Ishikawa (cell line): Measurements from ENCODE around the gene IFI27L2.

Source experiments
- CEBPB ChIP-seq: IDR thresholded peaks from 2 replicates; pipeline ENCODE4 v1.6.1; 2012
- CREB1 ChIP-seq: IDR thresholded peaks from 2 replicates; pipeline ENCODE4 v1.6.1; 2012; ENCODE audit warnings: low read depth
- EGR1 ChIP-seq: IDR thresholded peaks from 2 replicates; pipeline ENCODE4 v1.6.1; 2012
- EP300 ChIP-seq: IDR thresholded peaks from 2 replicates; pipeline ENCODE4 v1.6.1; 2012; ENCODE audit warnings: borderline replicate concordance
- FOXM1 ChIP-seq: IDR thresholded peaks from 2 replicates; pipeline ENCODE4 v1.6.1; 2012; ENCODE audit warnings: low read depth, borderline replicate concordance
- NFIC ChIP-seq: IDR thresholded peaks from 2 replicates; pipeline ENCODE4 v1.6.1; 2012
- RAD21 ChIP-seq: IDR thresholded peaks from 2 replicates; pipeline ENCODE4 v1.6.1; 2012; ENCODE audit warnings: low read depth
- TAF1 ChIP-seq: IDR thresholded peaks from 2 replicates; pipeline ENCODE4 v1.6.1; 2012; ENCODE audit warnings: low read depth, mild to moderate bottlenecking
- TCF12 ChIP-seq: IDR thresholded peaks from 2 replicates; pipeline ENCODE4 v1.6.1; 2012; ENCODE audit warnings: low read depth
- TEAD4 ChIP-seq: IDR thresholded peaks from 2 replicates; pipeline ENCODE4 v1.6.1; 2012
- USF1 ChIP-seq: IDR thresholded peaks from 2 replicates; pipeline ENCODE4 v1.6.1; 2012
- YY1 ChIP-seq: IDR thresholded peaks from 2 replicates; pipeline ENCODE4 v1.6.1; 2012; ENCODE audit warnings: low read depth
- ZBTB7A ChIP-seq: IDR thresholded peaks from 2 replicates; pipeline ENCODE4 v1.6.1; 2012; ENCODE audit warnings: low read depth
- TF ChIP-seq, protein P1 (sequence below): IDR thresholded peaks from 2 replicates; pipeline ENCODE4 v1.6.1; 2012
- TF ChIP-seq, protein P2 (sequence below): IDR thresholded peaks from 2 replicates; pipeline ENCODE4 v1.6.1; 2012; ENCODE audit warnings: low read depth, mild to moderate bottlenecking

Gene IFI27L2

GRCh38 chr14:94120667-94121340, 8.6 kb downstream of the IFI27L2 start:
- TF ChIP-seq USF1: no peak

GRCh38 chr14:94119071-94119470, 10.3 kb downstream of the IFI27L2 start:
- TF ChIP-seq RAD21: no peak
- TF ChIP-seq ZBTB7A: no peak
- no peak for TF ChIP-seq CREB1
- no peak for TF ChIP-seq FOXM1
- TF ChIP-seq EGR1: no peak
- no peak for TF ChIP-seq YY1
- no peak for TF ChIP-seq TEAD4
- TF ChIP-seq, protein P1, sequence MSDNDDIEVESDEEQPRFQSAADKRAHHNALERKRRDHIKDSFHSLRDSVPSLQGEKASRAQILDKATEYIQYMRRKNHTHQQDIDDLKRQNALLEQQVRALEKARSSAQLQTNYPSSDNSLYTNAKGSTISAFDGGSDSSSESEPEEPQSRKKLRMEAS: no peak
- no peak for TF ChIP-seq TAF1

DNA sequence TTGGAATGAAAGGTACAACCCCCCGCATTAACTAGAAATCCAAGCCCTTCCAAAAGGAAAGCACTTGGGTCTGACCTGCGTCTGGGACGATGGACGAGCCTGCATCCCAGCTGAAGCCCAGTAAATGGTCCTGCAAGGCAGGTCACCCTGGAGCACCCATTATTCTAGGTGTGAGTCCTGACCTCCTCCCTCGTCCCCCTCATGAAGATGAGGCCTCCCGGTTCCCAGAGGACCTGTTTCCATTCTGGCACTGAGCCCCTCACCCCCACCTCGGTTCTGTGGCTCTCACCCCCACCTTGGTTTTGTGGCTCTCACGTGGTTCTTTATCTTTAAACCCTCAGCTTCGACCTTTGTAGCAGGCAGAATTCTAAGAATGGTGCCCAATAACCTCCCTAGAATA, 11.5 kb downstream of the IFI27L2 start:
- no peak for TF ChIP-seq CREB1
- TF ChIP-seq TEAD4: no peak
- TF ChIP-seq, protein P1: no peak
- no peak for TF ChIP-seq CEBPB
- TF ChIP-seq NFIC: no peak
- no peak for TF ChIP-seq YY1
- no peak for TF ChIP-seq RAD21
- no peak for TF ChIP-seq TCF12
- no peak for TF ChIP-seq ZBTB7A
- TF ChIP-seq TAF1: no peak
- no peak for TF ChIP-seq EGR1
- no peak for TF ChIP-seq FOXM1

DNA sequence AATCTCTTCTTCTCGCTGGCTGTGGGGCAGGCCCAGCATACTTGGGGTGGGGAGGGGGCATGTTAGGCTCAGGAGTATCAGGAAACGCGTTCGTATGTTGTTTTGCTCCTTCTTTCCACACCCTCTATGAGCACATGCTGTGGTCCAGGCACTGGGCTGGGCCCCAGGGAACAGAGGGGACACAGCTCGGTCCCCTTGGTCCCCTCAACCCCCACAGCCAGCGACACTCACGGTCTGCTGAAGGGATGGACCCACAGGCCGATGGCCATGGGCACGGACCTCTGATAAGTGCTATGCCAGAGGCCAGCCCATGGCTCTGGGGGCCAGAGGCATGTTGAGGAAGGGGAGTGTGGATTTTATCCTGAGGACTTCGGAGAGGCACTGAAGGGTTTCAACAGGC, 12.7 kb downstream of the IFI27L2 start:
- TF ChIP-seq FOXM1 (no peak), EP300 (no peak), TCF12 (no peak), CREB1 (no peak), USF1 (no peak), CEBPB (no peak), TEAD4 (no peak), NFIC (no peak), TAF1 (no peak), YY1 (no peak), EGR1 (no peak), ZBTB7A (no peak), RAD21 (no peak)
- TF ChIP-seq, protein P2, sequence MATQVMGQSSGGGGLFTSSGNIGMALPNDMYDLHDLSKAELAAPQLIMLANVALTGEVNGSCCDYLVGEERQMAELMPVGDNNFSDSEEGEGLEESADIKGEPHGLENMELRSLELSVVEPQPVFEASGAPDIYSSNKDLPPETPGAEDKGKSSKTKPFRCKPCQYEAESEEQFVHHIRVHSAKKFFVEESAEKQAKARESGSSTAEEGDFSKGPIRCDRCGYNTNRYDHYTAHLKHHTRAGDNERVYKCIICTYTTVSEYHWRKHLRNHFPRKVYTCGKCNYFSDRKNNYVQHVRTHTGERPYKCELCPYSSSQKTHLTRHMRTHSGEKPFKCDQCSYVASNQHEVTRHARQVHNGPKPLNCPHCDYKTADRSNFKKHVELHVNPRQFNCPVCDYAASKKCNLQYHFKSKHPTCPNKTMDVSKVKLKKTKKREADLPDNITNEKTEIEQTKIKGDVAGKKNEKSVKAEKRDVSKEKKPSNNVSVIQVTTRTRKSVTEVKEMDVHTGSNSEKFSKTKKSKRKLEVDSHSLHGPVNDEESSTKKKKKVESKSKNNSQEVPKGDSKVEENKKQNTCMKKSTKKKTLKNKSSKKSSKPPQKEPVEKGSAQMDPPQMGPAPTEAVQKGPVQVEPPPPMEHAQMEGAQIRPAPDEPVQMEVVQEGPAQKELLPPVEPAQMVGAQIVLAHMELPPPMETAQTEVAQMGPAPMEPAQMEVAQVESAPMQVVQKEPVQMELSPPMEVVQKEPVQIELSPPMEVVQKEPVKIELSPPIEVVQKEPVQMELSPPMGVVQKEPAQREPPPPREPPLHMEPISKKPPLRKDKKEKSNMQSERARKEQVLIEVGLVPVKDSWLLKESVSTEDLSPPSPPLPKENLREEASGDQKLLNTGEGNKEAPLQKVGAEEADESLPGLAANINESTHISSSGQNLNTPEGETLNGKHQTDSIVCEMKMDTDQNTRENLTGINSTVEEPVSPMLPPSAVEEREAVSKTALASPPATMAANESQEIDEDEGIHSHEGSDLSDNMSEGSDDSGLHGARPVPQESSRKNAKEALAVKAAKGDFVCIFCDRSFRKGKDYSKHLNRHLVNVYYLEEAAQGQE: no peak
- TF ChIP-seq, protein P1: no peak

- TF ChIP-seq FOXM1: no peak
- TF ChIP-seq TAF1: no peak
- no peak for TF ChIP-seq USF1
These were observed 13.8 kb downstream of the IFI27L2 start for GRCh38 chr14:94115631-94116030.

DNA sequence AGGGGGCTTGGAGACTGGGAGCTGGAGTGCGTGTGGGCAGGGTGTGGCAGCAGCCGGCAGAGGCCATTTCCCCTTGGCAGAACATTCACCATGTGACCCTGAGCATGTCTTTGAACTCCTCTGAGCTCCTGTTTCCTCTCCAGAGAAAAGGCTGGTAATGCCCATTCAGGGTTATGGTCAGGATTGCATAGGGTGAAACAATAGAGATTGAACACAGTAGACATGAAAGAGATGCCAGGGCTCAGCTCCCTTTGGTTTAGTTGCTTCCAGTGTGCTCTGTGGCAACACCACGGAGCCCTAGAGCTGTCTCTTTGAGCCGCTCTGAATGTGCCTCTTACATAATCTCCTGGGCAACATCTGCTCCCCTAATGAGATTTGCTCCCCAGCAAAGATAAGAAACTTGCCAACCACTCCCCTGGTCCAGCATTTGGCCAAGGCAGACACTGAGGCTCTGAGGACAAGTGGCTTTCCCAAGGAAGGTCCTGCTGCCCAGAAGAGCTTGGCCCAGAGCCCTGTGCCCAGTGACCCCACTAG, 14.3 kb downstream of the IFI27L2 start:
- TF ChIP-seq, protein P1: no peak
- TF ChIP-seq FOXM1: no peak
- no peak for TF ChIP-seq EP300
- no peak for TF ChIP-seq NFIC
- TF ChIP-seq EGR1: no peak
- TF ChIP-seq TCF12: no peak
- TF ChIP-seq CEBPB: no peak
- no peak for TF ChIP-seq CREB1

GRCh38 chr14:94114589-94115057, 14.8 kb downstream of the IFI27L2 start:
- TF ChIP-seq CREB1: no peak
- TF ChIP-seq TCF12: no peak
- TF ChIP-seq USF1: no peak
- TF ChIP-seq TEAD4: no peak
- TF ChIP-seq TAF1: no peak
- TF ChIP-seq, protein P1: no peak
